Ovary (tissue), 3 donors: ENCODE results near the gene SRC.

Experiments
- EP300 ChIP-seq: sonication (generic); formaldehyde crosslinking; IDR thresholded peaks from one replicate; pipeline ENCODE4 v1.6.1; 2017; ENCODE audit warnings: antibody characterized with exemption
- TF ChIP-seq, protein P1 (sequence below), 3 donors: fragments of 450-650 bp in 2 of 3; fragments of 200-600 bp in 1 of 3; IDR thresholded peaks; one replicate each; pipeline versions ENCODE4 v1.5.1 to v1.8.0; 2016 to 2022; ENCODE audit warnings: antibody characterized with exemption in 3 of 3, mild to moderate bottlenecking in 1 of 3
- donor health status: DM: no; HTN: no; CAD: no.

DNA sequence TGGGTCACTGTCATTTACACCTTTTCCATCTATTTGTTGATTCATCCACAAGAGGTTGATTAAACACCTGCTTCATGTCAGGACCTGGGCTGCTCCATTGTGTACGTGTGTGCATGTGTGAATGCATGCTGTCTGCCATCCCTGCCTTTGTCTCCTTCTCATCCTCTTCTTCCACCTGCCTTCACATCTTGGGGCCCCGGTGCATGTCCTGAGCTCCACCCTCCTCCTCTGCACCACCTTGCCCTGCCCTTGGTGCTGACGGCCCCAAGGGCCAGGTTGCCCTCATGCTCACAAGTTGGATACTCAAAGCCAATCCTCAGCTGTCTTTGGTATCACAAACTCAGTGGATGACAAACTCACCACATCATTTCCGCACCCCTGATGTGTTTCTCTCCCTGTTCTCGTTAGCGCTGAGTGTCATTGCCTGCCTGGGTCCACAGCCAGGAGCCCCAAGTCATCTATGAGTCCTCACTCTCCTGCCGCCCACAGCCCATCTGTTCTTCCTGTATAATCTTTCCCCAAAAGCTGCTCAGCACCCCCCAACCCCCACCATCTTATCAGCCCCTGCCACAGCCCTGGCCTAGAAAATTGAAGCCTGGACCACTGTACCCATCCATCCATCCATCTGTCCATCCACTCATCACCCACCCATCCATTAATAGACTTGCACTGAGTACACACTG is 85.0 kb downstream of the SRC start:
- TF ChIP-seq, protein P1, sequence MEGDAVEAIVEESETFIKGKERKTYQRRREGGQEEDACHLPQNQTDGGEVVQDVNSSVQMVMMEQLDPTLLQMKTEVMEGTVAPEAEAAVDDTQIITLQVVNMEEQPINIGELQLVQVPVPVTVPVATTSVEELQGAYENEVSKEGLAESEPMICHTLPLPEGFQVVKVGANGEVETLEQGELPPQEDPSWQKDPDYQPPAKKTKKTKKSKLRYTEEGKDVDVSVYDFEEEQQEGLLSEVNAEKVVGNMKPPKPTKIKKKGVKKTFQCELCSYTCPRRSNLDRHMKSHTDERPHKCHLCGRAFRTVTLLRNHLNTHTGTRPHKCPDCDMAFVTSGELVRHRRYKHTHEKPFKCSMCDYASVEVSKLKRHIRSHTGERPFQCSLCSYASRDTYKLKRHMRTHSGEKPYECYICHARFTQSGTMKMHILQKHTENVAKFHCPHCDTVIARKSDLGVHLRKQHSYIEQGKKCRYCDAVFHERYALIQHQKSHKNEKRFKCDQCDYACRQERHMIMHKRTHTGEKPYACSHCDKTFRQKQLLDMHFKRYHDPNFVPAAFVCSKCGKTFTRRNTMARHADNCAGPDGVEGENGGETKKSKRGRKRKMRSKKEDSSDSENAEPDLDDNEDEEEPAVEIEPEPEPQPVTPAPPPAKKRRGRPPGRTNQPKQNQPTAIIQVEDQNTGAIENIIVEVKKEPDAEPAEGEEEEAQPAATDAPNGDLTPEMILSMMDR (IDR thresholded peaks at IDR 0.05): no peak
- no peak for TF ChIP-seq EP300
